PC-9 (cell line): ENCODE measurements around the gene BICC1. TPM values are rescaled to one million over a fixed set of nuclear protein-coding genes. Genes with fewer than 3 reads are reported as not detected.
A peak's percentile ranks its signal among the peaks of the same experiment; 100 is the strongest.

ENCODE experiments used
- BruUV-seq: library from RNA; stranded (reverse); fragments of 400-500 nt; replicated peaks from 2 replicates; lab custom pipeline; 2021; lab: Mats Ljungman, UMichigan
- CTCF ChIA-PET: fragments of 300-600 bp; sonication (Branson Sonifier 250); formaldehyde crosslinking; loops from one replicate; lab custom pipeline; 2022; ENCODE audit warnings: antibody characterized with exemption; lab: Charles Lee
- POLR2A ChIA-PET: fragments of 300-600 bp; sonication (Branson Sonifier 250); formaldehyde crosslinking; loops from one replicate; lab custom pipeline; 2022; ENCODE audit warnings: antibody characterized with exemption; ENCODE audit not compliant: unreplicated experiment; lab: Charles Lee
- DNase-seq, 2 experiments: peaks; one replicate each; pipeline versions ENCODE4 v3.0.0 to v3.0.0-alpha.2; 2015 to 2022; ENCODE audit warnings: mixed read lengths in 1 of 2
- H2AFZ ChIP-seq: fragments of 200-600 bp; sonication (generic); 2 replicates; pipeline ENCODE4 v1.8.1; 2017; ENCODE audit warnings: antibody characterized with exemption
- H3F3A ChIP-seq: fragments of 200-600 bp; sonication (generic); 2 replicates; pipeline ENCODE4 v1.8.1; 2017; ENCODE audit warnings: antibody characterized with exemption, mild to moderate bottlenecking, low read depth; ENCODE audit not compliant: insufficient read depth
- H3K27ac ChIP-seq: fragments of 200-600 bp; sonication (generic); 2 replicates; pipeline ENCODE4 v1.6.1; 2016; ENCODE audit warnings: mixed run types
- H3K27me3 ChIP-seq: fragments of 200-600 bp; sonication (generic); 2 replicates; pipeline ENCODE4 v1.6.1; 2016; ENCODE audit warnings: low read depth, mixed run types; ENCODE audit not compliant: insufficient read depth
- H3K36me3 ChIP-seq: fragments of 200-600 bp; sonication (generic); 2 replicates; pipeline ENCODE4 v1.6.1; 2016; ENCODE audit warnings: low read depth, mixed run types
- H3K4me1 ChIP-seq: fragments of 200-600 bp; sonication (generic); replicated peaks from 2 replicates; pipeline ENCODE4 v1.6.1; 2016; ENCODE audit warnings: mixed run types; ENCODE audit not compliant: insufficient read depth
- H3K4me2 ChIP-seq: fragments of 200-600 bp; sonication (generic); 2 replicates; pipeline ENCODE4 v1.6.1; 2017; ENCODE audit warnings: mixed run types
- H3K4me3 ChIP-seq: fragments of 200-600 bp; sonication (generic); 2 replicates; pipeline ENCODE4 v1.6.1; 2016; ENCODE audit warnings: mixed run types
- H3K79me2 ChIP-seq: fragments of 200-600 bp; sonication (generic); 2 replicates; pipeline ENCODE4 v1.6.1; 2017; ENCODE audit warnings: low read depth, mixed run types
- H3K9me2 ChIP-seq: fragments of 200-600 bp; sonication (generic); 2 replicates; pipeline ENCODE4 v1.8.1; 2017; ENCODE audit warnings: mild to moderate bottlenecking; ENCODE audit not compliant: insufficient read depth
- H3K9me3 ChIP-seq: fragments of 200-600 bp; sonication (generic); 2 replicates; pipeline ENCODE4 v1.8.1; 2016; ENCODE audit warnings: low read depth; ENCODE audit not compliant: insufficient read depth
- H4K20me1 ChIP-seq: fragments of 200-600 bp; sonication (generic); 2 replicates; pipeline ENCODE4 v1.8.1; 2017; ENCODE audit not compliant: insufficient read depth
- EZH2 ChIP-seq: fragments of 200-600 bp; sonication (generic); IDR thresholded peaks from 2 replicates; pipeline ENCODE4 v1.8.0; 2017; ENCODE audit warnings: antibody characterized with exemption, low read depth
- intact Hi-C: fragments of 100-400 bp; cut with micrococcal nuclease; formaldehyde crosslinking; loops from one replicate; pipeline ENCODE4 v1.10.0; 2022; ENCODE audit not compliant: unreplicated experiment
- total RNA-seq: library from RNA; stranded (reverse); gene quantifications from 2 replicates; pipeline ENCODE4 v1.2.3, GENCODE V29; 2021
- TF ChIP-seq, protein P1 (sequence below): fragments of 200-600 bp; sonication (generic); conservative IDR thresholded peaks from 2 replicates; pipeline ENCODE4 v1.6.1; 2017; ENCODE audit warnings: mixed run types, antibody characterized with exemption, mild to moderate bottlenecking, moderate library complexity

BICC1 gene
- total RNA-seq, 1 experiment from 2014 or later: not detected

DNA sequence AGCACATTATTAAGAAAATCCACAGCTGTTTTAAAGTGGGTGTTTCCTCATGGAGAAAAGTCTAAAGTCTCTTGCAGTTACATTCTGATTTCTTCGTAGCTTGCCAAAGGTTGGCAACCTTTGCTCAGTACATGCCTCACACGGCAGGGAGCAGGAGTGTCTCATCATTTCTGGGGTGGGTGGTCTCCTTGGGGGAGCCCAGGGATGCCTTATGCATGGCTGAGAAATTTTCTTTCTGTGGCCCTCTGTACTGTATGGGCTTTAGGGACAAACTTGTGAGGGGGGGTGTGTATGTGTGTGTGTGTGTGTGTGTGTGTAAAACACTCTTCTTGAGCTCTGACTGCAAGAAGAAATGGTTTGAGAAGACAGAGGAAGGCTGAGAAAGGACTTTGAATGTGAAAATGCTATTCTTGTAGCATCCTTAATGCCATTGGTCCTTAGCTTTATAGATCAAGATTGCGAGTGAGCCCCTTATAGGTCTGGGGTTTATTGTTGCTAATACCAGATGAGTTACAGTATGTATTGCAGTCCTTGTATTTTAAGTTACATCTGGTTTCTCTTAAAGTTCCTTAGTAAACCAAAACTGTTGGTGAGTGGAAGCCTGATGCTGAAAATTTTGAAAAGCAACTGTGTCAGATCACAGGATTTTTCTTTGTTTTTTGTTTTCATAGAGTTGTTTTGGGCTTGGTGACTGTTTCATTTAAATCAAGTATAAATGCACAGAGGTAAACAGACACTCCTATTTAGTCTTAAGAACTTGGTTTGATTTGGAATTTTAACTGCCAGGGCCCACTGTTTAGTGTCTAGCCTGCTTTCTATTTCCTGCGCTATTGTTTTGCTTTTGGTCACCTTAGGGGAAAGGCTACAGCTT is 242.0 kb downstream of the BICC1 start:
- TF ChIP-seq, protein P1, sequence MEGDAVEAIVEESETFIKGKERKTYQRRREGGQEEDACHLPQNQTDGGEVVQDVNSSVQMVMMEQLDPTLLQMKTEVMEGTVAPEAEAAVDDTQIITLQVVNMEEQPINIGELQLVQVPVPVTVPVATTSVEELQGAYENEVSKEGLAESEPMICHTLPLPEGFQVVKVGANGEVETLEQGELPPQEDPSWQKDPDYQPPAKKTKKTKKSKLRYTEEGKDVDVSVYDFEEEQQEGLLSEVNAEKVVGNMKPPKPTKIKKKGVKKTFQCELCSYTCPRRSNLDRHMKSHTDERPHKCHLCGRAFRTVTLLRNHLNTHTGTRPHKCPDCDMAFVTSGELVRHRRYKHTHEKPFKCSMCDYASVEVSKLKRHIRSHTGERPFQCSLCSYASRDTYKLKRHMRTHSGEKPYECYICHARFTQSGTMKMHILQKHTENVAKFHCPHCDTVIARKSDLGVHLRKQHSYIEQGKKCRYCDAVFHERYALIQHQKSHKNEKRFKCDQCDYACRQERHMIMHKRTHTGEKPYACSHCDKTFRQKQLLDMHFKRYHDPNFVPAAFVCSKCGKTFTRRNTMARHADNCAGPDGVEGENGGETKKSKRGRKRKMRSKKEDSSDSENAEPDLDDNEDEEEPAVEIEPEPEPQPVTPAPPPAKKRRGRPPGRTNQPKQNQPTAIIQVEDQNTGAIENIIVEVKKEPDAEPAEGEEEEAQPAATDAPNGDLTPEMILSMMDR: no peak
- no peak for TF ChIP-seq EZH2
- BruUV-seq: no TSS peak
- Histone ChIP-seq H3K4me2 (no peak overlapping the region), H3F3A (no peaks in the 10 kb centered on the region), H3K36me3 (no peaks in the 10 kb centered on the region), H4K20me1 (no peaks in the 10 kb centered on the region), H3K27me3 (no peaks in the 10 kb centered on the region), H2AFZ (no peak overlapping the region), H3K4me3 (no peak overlapping the region), H3K9me3 (no peaks in the 10 kb centered on the region), H3K9me2 (no peaks in the 10 kb centered on the region), H3K27ac (no peak overlapping the region), H3K79me2 (no peaks in the 10 kb centered on the region), H3K4me1 (peaks cover 4% of the 10 kb centered on the region; the same call in 1 of the 2 replicates)
- ChIA-PET POLR2A (no interaction called here), CTCF (interaction anchor here (0.5 kb wide), 1 partner anchor 22 kb away, joined by 3 read pairs; no protein-coding TSS in a partner anchor)
- DNase-seq: no peak
- intact Hi-C loops: no loop called here

DNA sequence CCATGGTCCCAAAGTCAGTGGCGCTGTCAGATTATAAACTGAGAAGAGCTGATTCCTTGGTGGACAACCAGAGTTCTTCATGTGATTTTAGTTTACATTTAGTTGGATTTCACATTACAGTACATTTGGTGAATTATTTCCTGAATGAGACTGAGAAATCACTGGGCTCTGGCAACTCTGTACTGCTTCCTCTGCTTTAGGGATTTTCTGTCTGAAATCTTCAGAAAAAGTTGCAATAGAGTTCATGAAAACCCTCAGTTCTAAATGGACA is 242.6 kb downstream of the BICC1 start:
- intact Hi-C loops: no loop called here
- no peaks in the 10 kb centered on the region for H3F3A ChIP-seq
- H3K4me1 ChIP-seq: peaks cover 4% of the 10 kb centered on the region; the same call in 1 of the 2 replicates
- POLR2A ChIA-PET: no interaction called here
- H3K9me3 ChIP-seq: no peaks in the 10 kb centered on the region
- no peak for TF ChIP-seq EZH2
- TF ChIP-seq, protein P1: no peak
- H3K27me3 ChIP-seq: no peaks in the 10 kb centered on the region
- no TSS peak for BruUV-seq
- H3K9me2 ChIP-seq: no peaks in the 10 kb centered on the region
- no peak overlapping the region for H3K27ac ChIP-seq
- H3K4me3 ChIP-seq: no peak overlapping the region
- H3K79me2 ChIP-seq: no peaks in the 10 kb centered on the region
- no peaks in the 10 kb centered on the region for H4K20me1 ChIP-seq
- H2AFZ ChIP-seq: no peak overlapping the region
- peak overlapping the region; percentile 68; the same call in 1 of the 2 replicates for H3K4me2 ChIP-seq
- H3K36me3 ChIP-seq: no peaks in the 10 kb centered on the region
- CTCF ChIA-PET: no interaction called here
- DNase-seq: no peak

DNA sequence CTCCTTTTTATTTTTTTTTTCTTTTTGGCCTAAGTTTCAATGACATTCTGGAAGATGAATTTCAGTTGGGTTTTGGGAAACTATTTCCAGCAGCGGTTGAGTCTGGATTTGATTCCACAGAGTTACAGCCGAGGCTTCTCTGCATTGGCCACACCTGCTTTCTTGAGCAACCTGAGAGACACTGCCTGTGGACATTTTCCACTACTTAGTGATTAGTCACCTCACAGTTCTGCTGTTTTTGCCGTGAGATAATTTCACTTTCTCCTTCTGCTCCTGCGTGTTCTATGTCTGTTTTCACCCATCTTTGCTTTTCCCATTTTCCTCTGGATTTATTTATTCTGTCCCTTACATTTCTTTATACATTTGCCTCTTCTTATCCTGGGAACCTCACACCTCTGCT is 243.0 kb downstream of the BICC1 start:
- TF ChIP-seq, protein P1: no peak
- no peak for TF ChIP-seq EZH2
- no peak overlapping the region for H3K27ac ChIP-seq
- H3F3A ChIP-seq: no peaks in the 10 kb centered on the region
- H3K27me3 ChIP-seq: no peaks in the 10 kb centered on the region
- peak overlapping the region; percentile 24; the same call in 1 of the 2 replicates for H3K4me3 ChIP-seq
- intact Hi-C loops: no loop called here
- H2AFZ ChIP-seq: peak overlapping the region; percentile 68
- H3K79me2 ChIP-seq: no peaks in the 10 kb centered on the region
- no TSS peak for BruUV-seq
- H3K4me2 ChIP-seq: peak overlapping the region; percentile 68
- no peaks in the 10 kb centered on the region for H3K36me3 ChIP-seq
- no peaks in the 10 kb centered on the region for H3K9me2 ChIP-seq
- peaks cover 4% of the 10 kb centered on the region; the same call in 1 of the 2 replicates for H3K4me1 ChIP-seq
- ChIA-PET POLR2A (no interaction called here), CTCF (no interaction called here)
- no peaks in the 10 kb centered on the region for H3K9me3 ChIP-seq
- no peaks in the 10 kb centered on the region for H4K20me1 ChIP-seq
- DNase-seq: no peak
